HCT116 (cell line): ENCODE results near the gene SERINC1. TPM values are rescaled to one million over a fixed set of nuclear protein-coding genes. Genes with fewer than 3 reads are reported as not detected.

Experiments used
- ATAC-seq: fragments of 200-7000 bp; cut with Tn5 transposase; 2 replicates; pipeline ENCODE4 v1.9.1; 2020; ENCODE audit warnings: mild to moderate bottlenecking, moderate library complexity
- BruUV-seq: library from RNA; stranded (reverse); fragments of 400-500 nt; replicated peaks from 2 replicates; lab custom pipeline; 2021; lab: Mats Ljungman, UMichigan
- CTCF ChIA-PET: fragments of 300-600 bp; sonication (Branson Sonifier 250); formaldehyde crosslinking; loops from one replicate; lab custom pipeline; 2021; ENCODE audit warnings: antibody characterized with exemption; lab: Charles Lee
- POLR2A ChIA-PET: fragments of 300-600, 350-600 bp; sonication (Branson Sonifier 250); formaldehyde crosslinking; loops from one replicate; lab custom pipeline; 2021; ENCODE audit warnings: antibody characterized with exemption; lab: Charles Lee
- RAD21 ChIA-PET, 2 experiments: fragments of 300-600 bp; sonication (Branson Sonifier 250); formaldehyde crosslinking; loops; one replicate each; lab custom pipeline; 2023; ENCODE audit warnings: low total read pairs in 2 of 2; ENCODE audit not compliant: uncharacterized antibody in 2 of 2, unreplicated experiment in 2 of 2, low non-redundant PET in 1 of 2; lab: Charles Lee
- DNase-seq: peaks from one replicate; pipeline ENCODE4 v3.0.0-alpha.2; 2010; ENCODE audit warnings: low read depth, low spot score
- H2AFZ ChIP-seq: fragments of 200-600 bp; shearing (Covaris generic), sonication (generic); 2 replicates; pipeline ENCODE4 v1.6.1; 2017; ENCODE audit warnings: low read depth, mixed run types, mixed read lengths, antibody characterized with exemption, low read length; ENCODE audit not compliant: poor library complexity, severe bottlenecking
- H3K27ac ChIP-seq: 2 replicates; pipeline ENCODE4 v1.5.1; 2012; ENCODE audit warnings: low read depth, low read length
- H3K27me3 ChIP-seq: fragments of 200-600 bp; sonication (generic); 2 replicates; pipeline ENCODE4 v1.6.1; 2016; ENCODE audit warnings: mixed run types, low read length, mixed read lengths; ENCODE audit not compliant: insufficient read depth
- H3K36me3 ChIP-seq, 2 experiments: fragments of 200-500 bp in 1 of 2; fragments of 200-600 bp in 1 of 2; sonication (Bioruptor generic) in 1 of 2; sonication (generic) in 1 of 2; 2 replicates each; pipeline versions ENCODE4 v1.5.1 to v1.6.1; 2014 to 2016; ENCODE audit warnings: low read length in 2 of 2, inconsistent platforms in 1 of 2, mixed read lengths in 1 of 2, mixed run types in 1 of 2; ENCODE audit not compliant: insufficient read depth in 2 of 2, control insufficient read depth in 1 of 2
- H3K4me1 ChIP-seq, 2 experiments: fragments of 200-600 bp in 1 of 2; sonication (generic) in 1 of 2; 2 replicates each; pipeline versions ENCODE4 v1.5.1 to v1.6.1; 2012 to 2017; ENCODE audit warnings: low read length in 2 of 2, inconsistent platforms in 1 of 2, mild to moderate bottlenecking in 1 of 2, mixed read lengths in 1 of 2, mixed run types in 1 of 2, moderate library complexity in 1 of 2; ENCODE audit not compliant: insufficient read depth in 2 of 2, control insufficient read depth in 1 of 2
- H3K4me2 ChIP-seq: fragments of 200-600 bp; sonication (generic); 2 replicates; pipeline ENCODE4 v1.6.1; 2017; ENCODE audit warnings: mixed run types, low read length, mixed read lengths
- H3K4me3 ChIP-seq, 2 experiments: fragments of 200-600 bp in 1 of 2; sonication (generic) in 1 of 2; replicated peaks in 1 of 2; 2 replicates each; pipeline ENCODE4 v1.5.1; 2011 to 2016; ENCODE audit warnings: low read length in 2 of 2, control low read depth in 1 of 2, low read depth in 1 of 2, mild to moderate bottlenecking in 1 of 2, mixed read lengths in 1 of 2, mixed run types in 1 of 2
- H3K79me2 ChIP-seq: fragments of 200-600 bp; sonication (generic); 2 replicates; pipeline ENCODE4 v1.6.1; 2017; ENCODE audit warnings: mild to moderate bottlenecking, mixed run types, low read length, moderate library complexity, mixed read lengths; ENCODE audit not compliant: insufficient read depth
- H3K9ac ChIP-seq: fragments of 200-600 bp; sonication (generic); 2 replicates; pipeline ENCODE4 v1.6.1; 2016; ENCODE audit warnings: low read length, mixed read lengths
- H3K9me2 ChIP-seq: fragments of 200-600 bp; sonication (generic), shearing (Covaris generic); 2 replicates; pipeline ENCODE4 v1.6.1; 2017; ENCODE audit warnings: mixed run types, mild to moderate bottlenecking, moderate library complexity; ENCODE audit not compliant: insufficient read depth
- H3K9me3 ChIP-seq, 2 experiments: fragments of 200-500 bp in 1 of 2; fragments of 200-600 bp in 1 of 2; sonication (Bioruptor generic) in 1 of 2; sonication (generic) in 1 of 2; 2 replicates each; pipeline ENCODE4 v1.6.1; 2014 to 2017; ENCODE audit warnings: low read length in 2 of 2, mixed read lengths in 2 of 2, inconsistent platforms in 1 of 2, low read depth in 1 of 2, mild to moderate bottlenecking in 1 of 2, mixed run types in 1 of 2, moderate library complexity in 1 of 2; ENCODE audit not compliant: control insufficient read depth in 1 of 2, insufficient read depth in 1 of 2
- H4K20me1 ChIP-seq: fragments of 200-600 bp; sonication (generic), shearing (Covaris generic); 2 replicates; pipeline ENCODE4 v1.6.1; 2017; ENCODE audit warnings: mixed run types, mild to moderate bottlenecking, moderate library complexity; ENCODE audit not compliant: insufficient read depth
- CBX3 ChIP-seq: IDR thresholded peaks from 2 replicates; pipeline ENCODE4 v1.6.1; 2012; ENCODE audit warnings: low read depth
- ELF1 ChIP-seq: IDR thresholded peaks from 2 replicates; pipeline ENCODE4 v1.6.1; 2012; ENCODE audit warnings: low read depth, borderline replicate concordance
- EZH2 ChIP-seq: fragments of 200-600 bp; sonication (generic); IDR thresholded peaks from 2 replicates; pipeline ENCODE4 v1.6.1; 2017; ENCODE audit warnings: antibody characterized with exemption, mixed run types
- EZH2phosphoT487 ChIP-seq: fragments of 200-600 bp; IDR thresholded peaks from 2 replicates; pipeline ENCODE4 v1.6.1; 2018; ENCODE audit warnings: antibody characterized with exemption, borderline replicate concordance
- FOSL1 ChIP-seq: IDR thresholded peaks from 2 replicates; pipeline ENCODE4 v1.6.1; 2012; ENCODE audit warnings: low read depth
- JUND ChIP-seq: IDR thresholded peaks from 2 replicates; pipeline ENCODE4 v1.6.1; 2012
- POLR2A ChIP-seq: IDR thresholded peaks from 2 replicates; pipeline ENCODE4 v1.7.0; 2011; ENCODE audit warnings: borderline replicate concordance; ENCODE audit not compliant: insufficient read depth, insufficient read length; ENCODE audit errors: extremely low read depth
- POLR2AphosphoS5 ChIP-seq: IDR thresholded peaks from 2 replicates; pipeline ENCODE4 v1.6.1; 2011; ENCODE audit warnings: mild to moderate bottlenecking, low read depth, low read length, moderate library complexity
- RAD21 ChIP-seq: IDR thresholded peaks from 2 replicates; pipeline ENCODE4 v1.6.1; 2012; ENCODE audit warnings: low read depth, mild to moderate bottlenecking
- SRF ChIP-seq: IDR thresholded peaks from 2 replicates; pipeline ENCODE4 v1.6.1; 2012; ENCODE audit warnings: low read depth
- YY1 ChIP-seq: IDR thresholded peaks from 2 replicates; pipeline ENCODE4 v1.6.1; 2011; ENCODE audit warnings: low read length, low read depth, moderate library complexity, mild to moderate bottlenecking; ENCODE audit not compliant: insufficient replicate concordance; ENCODE audit errors: extremely low read depth
- ZFX ChIP-seq: fragments of 450-650 bp; IDR thresholded peaks from 2 replicates; pipeline ENCODE4 v1.6.1; 2017
- intact Hi-C: fragments of 100-400 bp; cut with micrococcal nuclease; formaldehyde crosslinking; loops from 2 replicates; pipeline ENCODE4 v1.10.0; 2022
- total RNA-seq: library from RNA; stranded (reverse); gene quantifications from one replicate; pipeline ENCODE4 v1.2.1, GENCODE V29; 2021; ENCODE audit not compliant: unreplicated experiment
- TF ChIP-seq, protein P1 (sequence below): IDR thresholded peaks from 2 replicates; pipeline ENCODE4 v1.6.1; 2012; ENCODE audit warnings: low read depth

SERINC1 gene
- total RNA-seq, 1 experiment from 2014 or later: 45.2 TPM

DNA sequence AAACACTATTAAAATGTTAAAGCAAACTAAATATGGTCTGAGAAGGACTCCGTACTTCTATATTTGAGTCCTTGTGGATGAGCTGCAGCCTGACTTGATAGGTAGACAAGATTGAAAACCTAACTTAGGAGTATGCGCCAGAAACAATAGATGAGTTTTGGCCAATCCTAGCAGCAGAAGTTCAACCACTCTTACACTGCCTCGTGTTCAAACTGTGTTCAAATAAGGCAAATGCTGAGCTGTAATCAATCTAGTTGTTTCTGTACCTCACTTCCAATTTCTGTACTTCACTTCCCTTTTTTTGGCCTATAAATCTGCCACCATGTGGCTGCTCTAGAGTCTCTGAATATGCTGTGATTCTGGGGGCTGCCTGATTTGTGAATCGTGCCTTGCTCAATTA, 13.2 kb upstream of the SERINC1 start:
- Histone ChIP-seq H3K9ac (no peak overlapping the region), H3K27ac (no peak overlapping the region), H4K20me1 (no peaks in the 10 kb centered on the region), H3K9me2 (no peaks in the 10 kb centered on the region), H2AFZ (no peak overlapping the region), H3K36me3 (no peaks in the 10 kb centered on the region), H3K27me3 (no peaks in the 10 kb centered on the region), H3K79me2 (no peaks in the 10 kb centered on the region), H3K4me3 (no peak overlapping the region), H3K9me3 (no peaks in the 10 kb centered on the region), H3K4me2 (no peak overlapping the region), H3K4me1 (no peaks in the 10 kb centered on the region)
- BruUV-seq: no TSS peak
- RAD21 ChIA-PET: interaction anchor here in 1 of 2 experiments (0.6 kb wide), 1 partner anchor 939 kb away, joined by 3 read pairs; no protein-coding TSS in a partner anchor
- intact Hi-C loops: no loop called here
- POLR2A ChIA-PET: no interaction called here
- CTCF ChIA-PET: interaction anchor here (1.2 to 1.8 kb wide), 3 partner anchors 10 to 354 kb away, joined by 4 to 5 read pairs (median 4); no protein-coding TSS in a partner anchor
- TF ChIP-seq JUND: no peak
- no peak for TF ChIP-seq POLR2AphosphoS5
- no peak for TF ChIP-seq EZH2
- no peak for TF ChIP-seq EZH2phosphoT487
- TF ChIP-seq SRF: no peak
- no peak for TF ChIP-seq ELF1
- no peak for TF ChIP-seq ZFX
- no peak for TF ChIP-seq CBX3
- TF ChIP-seq RAD21: no peak
- no peak for TF ChIP-seq YY1
- TF ChIP-seq POLR2A: no peak
- TF ChIP-seq, protein P1, sequence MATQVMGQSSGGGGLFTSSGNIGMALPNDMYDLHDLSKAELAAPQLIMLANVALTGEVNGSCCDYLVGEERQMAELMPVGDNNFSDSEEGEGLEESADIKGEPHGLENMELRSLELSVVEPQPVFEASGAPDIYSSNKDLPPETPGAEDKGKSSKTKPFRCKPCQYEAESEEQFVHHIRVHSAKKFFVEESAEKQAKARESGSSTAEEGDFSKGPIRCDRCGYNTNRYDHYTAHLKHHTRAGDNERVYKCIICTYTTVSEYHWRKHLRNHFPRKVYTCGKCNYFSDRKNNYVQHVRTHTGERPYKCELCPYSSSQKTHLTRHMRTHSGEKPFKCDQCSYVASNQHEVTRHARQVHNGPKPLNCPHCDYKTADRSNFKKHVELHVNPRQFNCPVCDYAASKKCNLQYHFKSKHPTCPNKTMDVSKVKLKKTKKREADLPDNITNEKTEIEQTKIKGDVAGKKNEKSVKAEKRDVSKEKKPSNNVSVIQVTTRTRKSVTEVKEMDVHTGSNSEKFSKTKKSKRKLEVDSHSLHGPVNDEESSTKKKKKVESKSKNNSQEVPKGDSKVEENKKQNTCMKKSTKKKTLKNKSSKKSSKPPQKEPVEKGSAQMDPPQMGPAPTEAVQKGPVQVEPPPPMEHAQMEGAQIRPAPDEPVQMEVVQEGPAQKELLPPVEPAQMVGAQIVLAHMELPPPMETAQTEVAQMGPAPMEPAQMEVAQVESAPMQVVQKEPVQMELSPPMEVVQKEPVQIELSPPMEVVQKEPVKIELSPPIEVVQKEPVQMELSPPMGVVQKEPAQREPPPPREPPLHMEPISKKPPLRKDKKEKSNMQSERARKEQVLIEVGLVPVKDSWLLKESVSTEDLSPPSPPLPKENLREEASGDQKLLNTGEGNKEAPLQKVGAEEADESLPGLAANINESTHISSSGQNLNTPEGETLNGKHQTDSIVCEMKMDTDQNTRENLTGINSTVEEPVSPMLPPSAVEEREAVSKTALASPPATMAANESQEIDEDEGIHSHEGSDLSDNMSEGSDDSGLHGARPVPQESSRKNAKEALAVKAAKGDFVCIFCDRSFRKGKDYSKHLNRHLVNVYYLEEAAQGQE: no peak
- no peak for TF ChIP-seq FOSL1
- DNase-seq (no peak), ATAC-seq (no peak)
